Measurements from ENCODE around the gene ALCAM.

DNA sequence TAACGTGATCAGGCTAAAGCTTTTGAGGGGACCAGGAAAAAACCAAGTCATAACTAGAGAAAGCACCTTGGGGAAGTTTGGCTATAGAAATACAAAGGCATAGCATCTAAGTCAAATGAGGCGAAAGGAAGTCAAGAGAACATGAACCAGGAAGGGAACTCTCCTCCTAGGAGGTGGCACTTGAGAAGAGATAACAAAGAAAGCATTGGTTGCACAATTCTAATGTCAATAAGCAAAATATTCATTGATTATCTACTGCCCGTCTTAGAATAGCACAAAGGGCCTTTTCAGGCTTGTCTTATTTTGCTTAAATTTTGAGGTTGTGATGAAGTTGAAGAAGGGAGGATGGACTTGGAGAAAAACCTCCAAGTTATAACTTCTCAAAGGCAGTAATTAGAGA is 73.4 kb downstream of the ALCAM start:
- TF ChIP-seq POLR2AphosphoS5 (IDR thresholded peaks at IDR 0.05; ENCODE audit: borderline replicate concordance, low read depth, low read length) (no peak), EZH2 (IDR thresholded peaks at IDR 0.05) (no peak), FOXP2 (optimal IDR thresholded peaks at IDR 0.05; ENCODE audit: control extremely low read depth, extremely low read length, insufficient read depth) (no peak)

Measured in SK-N-MC (cell line).